ENCODE measurements around the gene SAMD9L. TPM values are rescaled to one million over a fixed set of nuclear protein-coding genes. Genes with fewer than 3 reads are reported as not detected.
A peak's percentile ranks its signal among the peaks of the same experiment; 100 is the strongest.

Gene SAMD9L
- total and polyA plus RNA-seq, 2 donors (not counting 1 experiment from before 2014, with no cell fraction given) = 11.8 to 23.9 TPM

DNA sequence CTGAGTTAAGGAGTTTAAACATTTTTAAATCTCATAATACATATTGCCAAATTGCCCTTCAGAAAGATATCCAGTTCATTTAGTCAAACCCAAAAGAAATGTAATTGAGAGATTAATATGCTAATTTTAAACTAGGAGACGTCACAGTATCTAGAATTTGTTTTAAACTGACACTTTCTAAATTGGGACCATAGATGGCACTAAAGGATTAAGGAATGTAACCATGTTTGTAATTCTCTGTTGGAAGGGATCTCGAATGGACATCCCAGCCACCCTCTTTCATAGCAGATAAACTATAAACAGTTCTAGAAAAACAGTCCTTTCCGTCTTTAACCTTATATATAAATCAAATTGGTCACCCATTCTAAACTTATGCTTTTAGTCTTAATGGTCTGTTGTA lies 30.0 kb upstream of the SAMD9L start:
- no peak overlapping the region for H2AFZ ChIP-seq (ENCODE audit: low read length)
- no peaks in the 10 kb centered on the region for H3K79me2 ChIP-seq (ENCODE audit: control insufficient read depth, insufficient read depth, low read length)
- no peak overlapping the region for H3K27ac ChIP-seq (ENCODE audit: insufficient read depth, low read length)
- peak in 1 of 2 donors; percentile 45 for DNase-seq (ENCODE audit: low read depth in 2 of 2)
- no peaks in the 10 kb centered on the region for H3K36me3 ChIP-seq (ENCODE audit: control insufficient read depth, insufficient read depth, low read length)
- H3K27me3 ChIP-seq (ENCODE audit: control insufficient read depth, insufficient read depth, low read length) = peaks cover 2% of the 10 kb centered on the region
- no peaks in the 10 kb centered on the region for H3K4me1 ChIP-seq (ENCODE audit: control insufficient read depth, extremely low read depth, insufficient read depth, low read length)
- no peaks in the 10 kb centered on the region for H4K20me1 ChIP-seq (ENCODE audit: control insufficient read depth, extremely low read depth, insufficient read depth, low read length)
- no peak overlapping the region for H3K4me2 ChIP-seq (ENCODE audit: extremely low read depth, insufficient read depth, low read length)
- H3K9ac ChIP-seq (ENCODE audit: insufficient read depth, low read length) = no peak overlapping the region
- H3K4me3 ChIP-seq (replicated peaks in 1 of 4; ENCODE audit: control extremely low read depth in 1 of 4, insufficient read depth in 1 of 4, low read depth in 3 of 4, low read length in 4 of 4) = no peak overlapping the region
- no peaks in the 10 kb centered on the region for H3K9me3 ChIP-seq (ENCODE audit: control insufficient read depth, insufficient read depth, low read depth, low read length)
- no peak for TF ChIP-seq EZH2 (IDR thresholded peaks at IDR 0.05; ENCODE audit: low read length, missing control alignments)
- TF ChIP-seq, protein P1, sequence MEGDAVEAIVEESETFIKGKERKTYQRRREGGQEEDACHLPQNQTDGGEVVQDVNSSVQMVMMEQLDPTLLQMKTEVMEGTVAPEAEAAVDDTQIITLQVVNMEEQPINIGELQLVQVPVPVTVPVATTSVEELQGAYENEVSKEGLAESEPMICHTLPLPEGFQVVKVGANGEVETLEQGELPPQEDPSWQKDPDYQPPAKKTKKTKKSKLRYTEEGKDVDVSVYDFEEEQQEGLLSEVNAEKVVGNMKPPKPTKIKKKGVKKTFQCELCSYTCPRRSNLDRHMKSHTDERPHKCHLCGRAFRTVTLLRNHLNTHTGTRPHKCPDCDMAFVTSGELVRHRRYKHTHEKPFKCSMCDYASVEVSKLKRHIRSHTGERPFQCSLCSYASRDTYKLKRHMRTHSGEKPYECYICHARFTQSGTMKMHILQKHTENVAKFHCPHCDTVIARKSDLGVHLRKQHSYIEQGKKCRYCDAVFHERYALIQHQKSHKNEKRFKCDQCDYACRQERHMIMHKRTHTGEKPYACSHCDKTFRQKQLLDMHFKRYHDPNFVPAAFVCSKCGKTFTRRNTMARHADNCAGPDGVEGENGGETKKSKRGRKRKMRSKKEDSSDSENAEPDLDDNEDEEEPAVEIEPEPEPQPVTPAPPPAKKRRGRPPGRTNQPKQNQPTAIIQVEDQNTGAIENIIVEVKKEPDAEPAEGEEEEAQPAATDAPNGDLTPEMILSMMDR (conservative IDR thresholded peaks at IDR 0.05 in 1 of 2, IDR thresholded peaks at IDR 0.05 in 1 of 2; ENCODE audit: low read depth in 1 of 2, low read length in 2 of 2) = peak in 1 of 2 donors; percentile 15

DNA sequence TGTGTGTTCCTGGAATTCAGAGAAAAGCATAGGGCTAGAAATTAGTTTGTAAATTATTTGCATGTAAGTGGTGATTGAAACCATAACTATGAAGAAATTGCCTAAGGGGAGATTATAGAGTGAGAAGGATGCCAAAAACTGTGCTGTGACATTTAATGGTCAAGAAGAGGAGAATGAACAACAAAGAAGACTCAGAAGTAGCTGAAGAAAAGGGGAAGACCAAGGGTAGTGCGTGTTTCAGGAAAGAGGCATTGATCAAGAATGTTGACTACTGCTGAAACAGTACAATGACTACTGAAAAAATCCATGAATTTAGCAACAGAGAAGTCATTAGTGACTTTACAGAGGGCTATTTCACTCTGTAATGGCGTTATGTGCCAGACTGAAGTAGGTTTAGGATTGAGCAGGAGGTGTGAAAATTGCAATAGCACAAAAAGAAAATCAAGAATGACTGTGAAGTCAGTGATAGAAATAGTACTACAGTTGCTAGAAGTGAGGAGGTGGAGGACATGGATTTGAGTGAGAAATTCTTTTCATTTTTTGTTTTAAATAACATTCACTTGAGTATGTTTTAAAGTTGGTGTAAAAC lies 28.9 kb upstream of the SAMD9L start:
- H3K27ac ChIP-seq (ENCODE audit: insufficient read depth, low read length) = no peak overlapping the region
- no peak overlapping the region for H3K4me3 ChIP-seq (replicated peaks in 1 of 4; ENCODE audit: control extremely low read depth in 1 of 4, insufficient read depth in 1 of 4, low read depth in 3 of 4, low read length in 4 of 4)
- no peaks in the 10 kb centered on the region for H3K79me2 ChIP-seq (ENCODE audit: control insufficient read depth, insufficient read depth, low read length)
- no peak for DNase-seq (ENCODE audit: low read depth in 2 of 2)
- no peaks in the 10 kb centered on the region for H3K9me3 ChIP-seq (ENCODE audit: control insufficient read depth, insufficient read depth, low read depth, low read length)
- H4K20me1 ChIP-seq (ENCODE audit: control insufficient read depth, extremely low read depth, insufficient read depth, low read length) = no peaks in the 10 kb centered on the region
- no peak overlapping the region for H2AFZ ChIP-seq (ENCODE audit: low read length)
- no peaks in the 10 kb centered on the region for H3K4me1 ChIP-seq (ENCODE audit: control insufficient read depth, extremely low read depth, insufficient read depth, low read length)
- H3K36me3 ChIP-seq (ENCODE audit: control insufficient read depth, insufficient read depth, low read length) = no peaks in the 10 kb centered on the region
- TF ChIP-seq, protein P1 (conservative IDR thresholded peaks at IDR 0.05 in 1 of 2, IDR thresholded peaks at IDR 0.05 in 1 of 2; ENCODE audit: low read depth in 1 of 2, low read length in 2 of 2) = no peak
- TF ChIP-seq EZH2 (IDR thresholded peaks at IDR 0.05; ENCODE audit: low read length, missing control alignments) = no peak
- no peak overlapping the region for H3K4me2 ChIP-seq (ENCODE audit: extremely low read depth, insufficient read depth, low read length)
- no peak overlapping the region for H3K9ac ChIP-seq (ENCODE audit: insufficient read depth, low read length)
- H3K27me3 ChIP-seq (ENCODE audit: control insufficient read depth, insufficient read depth, low read length) = peaks cover 2% of the 10 kb centered on the region

DNA sequence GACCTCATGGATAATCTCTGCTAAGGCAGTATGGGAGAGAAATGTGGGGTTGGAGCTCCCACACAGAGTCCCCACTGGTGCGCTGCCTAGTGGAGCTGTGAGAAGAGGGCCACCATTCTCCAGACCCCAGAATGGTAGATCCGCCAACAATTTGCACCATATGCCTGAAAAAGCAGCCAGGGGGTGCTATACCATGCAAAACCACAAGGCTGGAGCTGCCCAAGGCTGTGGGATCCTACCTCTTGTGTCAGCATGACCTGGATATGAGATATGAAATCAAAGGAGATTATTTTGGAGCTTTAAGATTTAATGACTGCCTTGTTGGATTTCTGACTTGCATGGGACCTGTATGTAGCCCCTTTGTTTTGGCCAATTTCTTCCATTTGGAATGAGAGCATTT lies 27.0 kb upstream of the SAMD9L start:
- no peaks in the 10 kb centered on the region for H3K79me2 ChIP-seq (ENCODE audit: control insufficient read depth, insufficient read depth, low read length)
- no peak for DNase-seq (ENCODE audit: low read depth in 2 of 2)
- TF ChIP-seq, protein P1 (conservative IDR thresholded peaks at IDR 0.05 in 1 of 2, IDR thresholded peaks at IDR 0.05 in 1 of 2; ENCODE audit: low read depth in 1 of 2, low read length in 2 of 2) = no peak
- no peak for TF ChIP-seq EZH2 (IDR thresholded peaks at IDR 0.05; ENCODE audit: low read length, missing control alignments)

More for the DNA sequence above, 27.0 kb upstream of the SAMD9L start:
- no peak overlapping the region for H3K27ac ChIP-seq (ENCODE audit: insufficient read depth, low read length)
- H3K4me3 ChIP-seq (replicated peaks in 1 of 4; ENCODE audit: control extremely low read depth in 1 of 4, insufficient read depth in 1 of 4, low read depth in 3 of 4, low read length in 4 of 4) = no peak overlapping the region
- no peaks in the 10 kb centered on the region for H3K36me3 ChIP-seq (ENCODE audit: control insufficient read depth, insufficient read depth, low read length)
- no peak overlapping the region for H3K4me2 ChIP-seq (ENCODE audit: extremely low read depth, insufficient read depth, low read length)
- no peak overlapping the region for H3K9ac ChIP-seq (ENCODE audit: insufficient read depth, low read length)
- no peaks in the 10 kb centered on the region for H3K4me1 ChIP-seq (ENCODE audit: control insufficient read depth, extremely low read depth, insufficient read depth, low read length)
- peaks cover 2% of the 10 kb centered on the region for H3K27me3 ChIP-seq (ENCODE audit: control insufficient read depth, insufficient read depth, low read length)
- no peak overlapping the region for H2AFZ ChIP-seq (ENCODE audit: low read length)
- no peaks in the 10 kb centered on the region for H3K9me3 ChIP-seq (ENCODE audit: control insufficient read depth, insufficient read depth, low read depth, low read length)
- H4K20me1 ChIP-seq (ENCODE audit: control insufficient read depth, extremely low read depth, insufficient read depth, low read length) = no peaks in the 10 kb centered on the region
